ENCODE results near the gene PRSS36. TPM values are rescaled to one million over a fixed set of nuclear protein-coding genes. Genes with fewer than 3 reads are reported as not detected.
"Not testable (repeated sequence)": the region's sequence is repeated elsewhere in the genome, so short reads cannot be mapped to it uniquely, and the experiment has no call there.

PRSS36 gene
- total RNA-seq, 2 donors from 2014 or later: 4.3 to 4.7 TPM

- peaks cover 7% of the 10 kb centered on the region for H3K4me1 ChIP-seq (replicated peaks)
- intact Hi-C loops (cut with DNase I): loop anchor here (5.0 kb wide), 2 partner anchors 36 to 51 kb away; partner anchors contain the start of genes BCKDK and VKORC1
- no peaks in the 10 kb centered on the region for H3K27me3 ChIP-seq (replicated peaks; ENCODE audit: insufficient read depth)
- no peak overlapping the region for H3K27ac ChIP-seq
- 92% methylated on average over 8 of the region's 8 CpGs for WGBS
- H3K36me3 ChIP-seq: no peaks in the 10 kb centered on the region
- no peak overlapping the region for H3K4me3 ChIP-seq
- no peaks in the 10 kb centered on the region for H3K9me3 ChIP-seq
- DNase-seq (ENCODE audit: low spot score): no peak
- TF ChIP-seq POLR2AphosphoS5 (IDR thresholded peaks at IDR 0.05) (no peak), POLR2A (IDR thresholded peaks at IDR 0.05) (no peak), CTCF (IDR thresholded peaks at IDR 0.05) (no peak)
These were observed 6.1 kb downstream of the PRSS36 start for GRCh38 chr16:31143694-31144148.

GRCh38 chr16:31143011-31143693 lies 6.7 kb downstream of the PRSS36 start:
- Histone ChIP-seq H3K9me3 (no peaks in the 10 kb centered on the region), H3K27ac (peak overlapping the region; percentile 80 to 82), H3K27me3 (replicated peaks; ENCODE audit: insufficient read depth) (no peaks in the 10 kb centered on the region), H3K36me3 (no peaks in the 10 kb centered on the region), H3K4me3 (peak overlapping the region; percentile 30 to 51), H3K4me1 (replicated peaks) (peaks cover 7% of the 10 kb centered on the region)
- TF ChIP-seq CTCF (IDR thresholded peaks at IDR 0.05) (no peak), POLR2AphosphoS5 (IDR thresholded peaks at IDR 0.05) (no peak), POLR2A (IDR thresholded peaks at IDR 0.05) (no peak)
- intact Hi-C loops (cut with DNase I): loop anchor here (5.0 kb wide), 2 partner anchors 36 to 51 kb away; partner anchors contain the start of genes BCKDK and VKORC1
- no peak for DNase-seq (ENCODE audit: low spot score)
- 57% methylated on average over 22 of the region's 22 CpGs for WGBS

- H3K27me3 ChIP-seq (replicated peaks; ENCODE audit: insufficient read depth): no peaks in the 10 kb centered on the region
- TF ChIP-seq POLR2A (IDR thresholded peaks at IDR 0.05) (peak; percentile 61), POLR2AphosphoS5 (IDR thresholded peaks at IDR 0.05) (peak; percentile 90), CTCF (IDR thresholded peaks at IDR 0.05) (peak; percentile 97 to 100 (median 100))
- no peaks in the 10 kb centered on the region for H3K9me3 ChIP-seq
- DNase-seq (ENCODE audit: low spot score): peak; percentile 99
- WGBS: 2% methylated on average over 59 of the region's 89 CpGs
- H3K27ac ChIP-seq: peak overlapping the region; percentile 80 to 82
- no peaks in the 10 kb centered on the region for H3K36me3 ChIP-seq
- intact Hi-C loops (cut with DNase I): loop anchor here (1.0 to 5.0 kb wide), 3 partner anchors 35 to 50 kb away; partner anchors contain the start of genes BCKDK, FUS and VKORC1
- H3K4me1 ChIP-seq (replicated peaks): peaks cover 7% of the 10 kb centered on the region
- H3K4me3 ChIP-seq: peak overlapping the region; percentile 30 to 51
These were observed 7.5 kb downstream of the PRSS36 start for GRCh38 chr16:31142109-31143010.

- Histone ChIP-seq H3K9me3 (no peaks in the 10 kb centered on the region), H3K36me3 (no peaks in the 10 kb centered on the region), H3K4me3 (peak overlapping the region; percentile 5 to 51), H3K4me1 (replicated peaks) (peaks cover 7% of the 10 kb centered on the region), H3K27me3 (replicated peaks; ENCODE audit: insufficient read depth) (no peaks in the 10 kb centered on the region), H3K27ac (peak overlapping the region; percentile 80 to 82)
- intact Hi-C loops (cut with DNase I): loop anchor here (1.0 to 5.0 kb wide), 3 partner anchors 34 to 49 kb away; partner anchors contain the start of genes BCKDK, FUS and VKORC1
- no peak for TF ChIP-seq CTCF (IDR thresholded peaks at IDR 0.05)
- no peak for TF ChIP-seq POLR2A (IDR thresholded peaks at IDR 0.05)
- DNase-seq (ENCODE audit: low spot score): no peak
- 10% methylated on average over 9 of the region's 10 CpGs for WGBS
These were observed 8.3 kb downstream of the PRSS36 start for GRCh38 chr16:31141489-31142108.

GRCh38 chr16:31141071-31141469 lies 8.8 kb downstream of the PRSS36 start:
- not testable (repeated sequence) for H3K9me3 ChIP-seq; H3K4me1 ChIP-seq (replicated peaks); H3K4me3 ChIP-seq; DNase-seq (ENCODE audit: low spot score); H3K36me3 ChIP-seq; H3K27me3 ChIP-seq (replicated peaks; ENCODE audit: insufficient read depth)
- intact Hi-C loops (cut with DNase I): loop anchor here (5.0 kb wide), 2 partner anchors 34 to 49 kb away; partner anchors contain the start of genes BCKDK and VKORC1
- 75% methylated on average over 9 of the region's 9 CpGs for WGBS
- H3K27ac ChIP-seq: peak overlapping the region; percentile 80 to 82

All from prostate gland (tissue), 2 donors.